ENCODE results near the gene RBBP5.

DNA sequence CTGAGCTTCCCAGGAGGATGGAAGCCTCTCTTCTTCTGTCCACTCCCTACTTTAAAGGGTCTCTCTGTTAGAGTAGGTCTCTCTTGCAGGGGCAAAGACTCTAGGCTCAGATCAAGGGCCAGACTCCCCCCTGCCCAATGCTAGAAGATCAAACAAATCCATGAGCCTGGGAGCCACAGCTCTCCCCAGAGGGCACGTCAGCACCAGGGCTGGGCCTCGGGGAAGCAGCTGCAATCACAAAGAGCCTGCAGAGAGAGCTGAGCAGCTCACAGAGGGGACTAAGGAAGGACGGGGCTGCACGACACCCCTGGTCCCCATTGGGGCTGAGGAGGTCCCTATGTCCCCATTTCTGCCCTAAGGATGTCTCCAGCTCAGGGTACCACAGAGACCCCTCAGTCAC lies 74.9 kb downstream of the RBBP5 start:
- TF ChIP-seq RARB (CRISPR knock-in tag; IDR thresholded peaks at IDR 0.05) = no peak
- TF ChIP-seq, protein P1, sequence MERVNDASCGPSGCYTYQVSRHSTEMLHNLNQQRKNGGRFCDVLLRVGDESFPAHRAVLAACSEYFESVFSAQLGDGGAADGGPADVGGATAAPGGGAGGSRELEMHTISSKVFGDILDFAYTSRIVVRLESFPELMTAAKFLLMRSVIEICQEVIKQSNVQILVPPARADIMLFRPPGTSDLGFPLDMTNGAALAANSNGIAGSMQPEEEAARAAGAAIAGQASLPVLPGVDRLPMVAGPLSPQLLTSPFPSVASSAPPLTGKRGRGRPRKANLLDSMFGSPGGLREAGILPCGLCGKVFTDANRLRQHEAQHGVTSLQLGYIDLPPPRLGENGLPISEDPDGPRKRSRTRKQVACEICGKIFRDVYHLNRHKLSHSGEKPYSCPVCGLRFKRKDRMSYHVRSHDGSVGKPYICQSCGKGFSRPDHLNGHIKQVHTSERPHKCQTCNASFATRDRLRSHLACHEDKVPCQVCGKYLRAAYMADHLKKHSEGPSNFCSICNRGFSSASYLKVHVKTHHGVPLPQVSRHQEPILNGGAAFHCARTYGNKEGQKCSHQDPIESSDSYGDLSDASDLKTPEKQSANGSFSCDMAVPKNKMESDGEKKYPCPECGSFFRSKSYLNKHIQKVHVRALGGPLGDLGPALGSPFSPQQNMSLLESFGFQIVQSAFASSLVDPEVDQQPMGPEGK (CRISPR knock-in tag; IDR thresholded peaks at IDR 0.05; ENCODE audit: borderline replicate concordance) = no peak

All from SK-N-SH treated with all-trans-retinoic acid at 6 μM for 48 hours (cell line).